Common myeloid progenitor, CD34-positive (primary cell): ENCODE results near the gene GALK1.

Experiments used
- CTCF ChIA-PET: fragments of 350-600 bp; sonication (Branson Sonifier 250); formaldehyde crosslinking; loops from one replicate; lab custom pipeline; 2021; ENCODE audit warnings: antibody characterized with exemption; lab: Charles Lee
- POLR2A ChIA-PET: fragments of 350-600 bp; sonication (Branson Sonifier 250); formaldehyde crosslinking; loops from one replicate; lab custom pipeline; 2021; ENCODE audit warnings: antibody characterized with exemption; lab: Charles Lee
- DNase-seq, 3 donors: peaks; one replicate each; pipeline versions ENCODE4 v3.0.0 to v3.0.0-alpha.2; 2013
- H3K27ac ChIP-seq, 2 experiments: 1 replicate in 1 of 2; 2 replicates in 1 of 2; pipeline ENCODE4 v1.7.0; 2013; ENCODE audit warnings: inconsistent platforms in 2 of 2, low read length in 2 of 2, mild to moderate bottlenecking in 2 of 2, low read depth in 1 of 2, moderate library complexity in 1 of 2; ENCODE audit not compliant: severe bottlenecking in 2 of 2, insufficient read depth in 1 of 2, poor library complexity in 1 of 2
- H3K27me3 ChIP-seq, 5 experiments: replicated peaks in 2 of 5; 1 replicate in 3 of 5; 2 replicates in 2 of 5; pipeline versions ENCODE4 v1.6.1 to v1.7.0; 2013; ENCODE audit warnings: low read length in 4 of 5, mild to moderate bottlenecking in 2 of 5, moderate library complexity in 2 of 5, inconsistent platforms in 1 of 5; ENCODE audit not compliant: insufficient read depth in 5 of 5, control insufficient read depth in 4 of 5
- H3K36me3 ChIP-seq, 4 experiments: 1 replicate in 2 of 4; 2 replicates in 2 of 4; pipeline versions ENCODE4 v1.6.1 to v1.7.0; 2013; ENCODE audit warnings: low read length in 3 of 4, control low read depth in 1 of 4, mild to moderate bottlenecking in 1 of 4; ENCODE audit not compliant: control insufficient read depth in 4 of 4, insufficient read depth in 4 of 4
- H3K4me1 ChIP-seq, 4 experiments: 1 replicate in 3 of 4; 2 replicates in 1 of 4; pipeline versions ENCODE4 v1.6.1 to v1.7.1; 2013; ENCODE audit warnings: low read length in 3 of 4, mild to moderate bottlenecking in 3 of 4, control low read depth in 1 of 4, inconsistent platforms in 1 of 4, moderate library complexity in 1 of 4; ENCODE audit not compliant: control insufficient read depth in 4 of 4, insufficient read depth in 4 of 4; ENCODE audit errors: control extremely low read depth in 1 of 4
- H3K4me3 ChIP-seq, 7 experiments: 1 replicate in 4 of 7; 2 replicates in 3 of 7; pipeline versions ENCODE4 v1.5.1 to v1.7.0; 2013; ENCODE audit warnings: mild to moderate bottlenecking in 7 of 7, low read length in 6 of 7, moderate library complexity in 6 of 7, inconsistent platforms in 2 of 7, low read depth in 2 of 7, control low read depth in 1 of 7; ENCODE audit not compliant: insufficient read depth in 4 of 7, control insufficient read depth in 1 of 7; ENCODE audit errors: extremely low read depth in 1 of 7
- H3K9me3 ChIP-seq, 5 experiments: 1 replicate in 4 of 5; 2 replicates in 1 of 5; pipeline versions ENCODE4 v1.6.1 to v1.7.1; 2013; ENCODE audit warnings: low read length in 4 of 5, mild to moderate bottlenecking in 2 of 5, inconsistent platforms in 1 of 5, low read depth in 1 of 5, moderate library complexity in 1 of 5; ENCODE audit not compliant: control insufficient read depth in 4 of 5, insufficient read depth in 2 of 5; ENCODE audit errors: control extremely low read depth in 1 of 5
- whole genome bisulfite sequencing: methylation state at CpG from one replicate; pipeline ENCODE4 v1.1.5; 2013; ENCODE audit not compliant: insufficient coverage; 5-methylcytosine and 5-hydroxymethylcytosine counted together

The GALK1 gene

GRCh38 chr17:75734674-75735294 is 30.2 kb downstream of the GALK1 start:
- no peak overlapping the region for H3K27ac ChIP-seq
- H3K27me3 ChIP-seq = no peaks in the 10 kb centered on the region
- WGBS = 100% methylated on average over 1 of the region's 4 CpGs
- no peak for DNase-seq
- H3K4me3 ChIP-seq = no peak overlapping the region
- ChIA-PET CTCF (interaction anchor here (5.5 kb wide), 1 partner anchor 14 kb away, joined by 50 read pairs; no protein-coding TSS in a partner anchor), POLR2A (no interaction called here)
- no peaks in the 10 kb centered on the region for H3K36me3 ChIP-seq
- no peaks in the 10 kb centered on the region for H3K9me3 ChIP-seq
- H3K4me1 ChIP-seq = peaks cover 0 to 11% (median 6%) of the 10 kb centered on the region in 4 experiments

GRCh38 chr17:75733471-75733870 is 31.5 kb downstream of the GALK1 start:
- H3K27me3 ChIP-seq = no peaks in the 10 kb centered on the region
- peaks cover 0 to 10% (median 5%) of the 10 kb centered on the region in 4 experiments for H3K4me1 ChIP-seq
- no peaks in the 10 kb centered on the region for H3K9me3 ChIP-seq
- ChIA-PET POLR2A (no interaction called here), CTCF (interaction anchor here (0.9 to 8.4 kb wide), 4 partner anchors 8 to 217 kb away, joined by 3 to 41 read pairs (median 4); partner anchors contain the start of gene TSEN54)
- H3K36me3 ChIP-seq = no peaks in the 10 kb centered on the region
- H3K27ac ChIP-seq = no peak overlapping the region
- DNase-seq = no peak
- no peak overlapping the region for H3K4me3 ChIP-seq
- WGBS = 93% methylated on average over 18 of the region's 18 CpGs

- Histone ChIP-seq H3K27ac (no peak overlapping the region), H3K27me3 (no peaks in the 10 kb centered on the region), H3K4me1 (peaks cover 0 to 5% (median 1%) of the 10 kb centered on the region in 4 experiments), H3K9me3 (no peaks in the 10 kb centered on the region), H3K36me3 (no peaks in the 10 kb centered on the region), H3K4me3 (no peak overlapping the region)
- no peak for DNase-seq
- 97% methylated on average over 25 of the region's 31 CpGs for WGBS
- CTCF ChIA-PET = interaction anchor here (0.7 to 8.4 kb wide), 2 partner anchors 18 to 22 kb away, joined by 3 to 41 read pairs; no protein-coding TSS in a partner anchor
- POLR2A ChIA-PET = no interaction called here
Measured at GRCh38 chr17:75731716-75732498, 33.1 kb downstream of the GALK1 start.

GRCh38 chr17:75731086-75731715 is 33.8 kb downstream of the GALK1 start:
- H3K4me1 ChIP-seq = peaks cover 0 to 5% (median 1%) of the 10 kb centered on the region in 4 experiments
- DNase-seq = no peak
- WGBS = 96% methylated on average over 26 of the region's 26 CpGs
- ChIA-PET POLR2A (interaction anchor here (0.5 kb wide), 1 partner anchor 38 kb away, joined by 3 read pairs; no protein-coding TSS in a partner anchor), CTCF (interaction anchor here (0.7 to 8.4 kb wide), 3 partner anchors 18 to 95 kb away, joined by 3 to 41 read pairs (median 5); no protein-coding TSS in a partner anchor)
- no peaks in the 10 kb centered on the region for H3K36me3 ChIP-seq
- no peak overlapping the region for H3K4me3 ChIP-seq
- H3K9me3 ChIP-seq = no peaks in the 10 kb centered on the region
- no peaks in the 10 kb centered on the region for H3K27me3 ChIP-seq
- H3K27ac ChIP-seq = no peak overlapping the region

GRCh38 chr17:75730065-75730464 is 34.9 kb downstream of the GALK1 start:
- POLR2A ChIA-PET = interaction anchor here (1.2 kb wide), 1 partner anchor 10 kb away, joined by 3 read pairs; no protein-coding TSS in a partner anchor

GRCh38 chr17:75729351-75729750 is 35.6 kb downstream of the GALK1 start:
- ChIA-PET CTCF (interaction anchor here (0.6 to 8.4 kb wide), 5 partner anchors 9 to 96 kb away, joined by 3 to 41 read pairs (median 3); partner anchors contain the start of gene SMIM5), POLR2A (interaction anchor here (1.2 kb wide), 1 partner anchor 9 kb away, joined by 3 read pairs; no protein-coding TSS in a partner anchor)
- Histone ChIP-seq H3K27ac (no peak overlapping the region), H3K4me1 (peaks cover 0 to under 1% (median 0%) of the 10 kb centered on the region in 4 experiments), H3K4me3 (no peak overlapping the region), H3K9me3 (no peaks in the 10 kb centered on the region), H3K27me3 (no peaks in the 10 kb centered on the region), H3K36me3 (no peaks in the 10 kb centered on the region)
- no peak for DNase-seq
- 94% methylated on average over 7 of the region's 7 CpGs for WGBS

More at GRCh38 chr17:75730065-75730464, 34.9 kb downstream of the GALK1 start:
- peaks cover 0 to 5% (median 1%) of the 10 kb centered on the region in 4 experiments for H3K4me1 ChIP-seq
- H3K27me3 ChIP-seq = no peaks in the 10 kb centered on the region
- no peaks in the 10 kb centered on the region for H3K9me3 ChIP-seq
- WGBS = 97% methylated on average over 17 of the region's 24 CpGs
- no peaks in the 10 kb centered on the region for H3K36me3 ChIP-seq
- CTCF ChIA-PET = interaction anchor here (0.6 to 8.4 kb wide), 6 partner anchors 8 to 97 kb away, joined by 3 to 41 read pairs (median 4); partner anchors contain the start of gene SMIM5
- DNase-seq = no peak
- no peak overlapping the region for H3K4me3 ChIP-seq
- H3K27ac ChIP-seq = no peak overlapping the region
